Activated naive CD8-positive, alpha-beta T cell (primary cell): Measurements from ENCODE around the gene SERP2.
A peak's percentile ranks its signal among the peaks of the same experiment; 100 is the strongest.

Experiments
- H3K27ac Mint-ChIP-seq: one replicate; pipeline ENCODE4 v1.8.0; 2021; ENCODE audit warnings: mixed read lengths
- H3K27me3 Mint-ChIP-seq: one replicate; pipeline ENCODE4 v1.8.0; 2021; ENCODE audit warnings: mixed read lengths
- H3K36me3 Mint-ChIP-seq: one replicate; pipeline ENCODE4 v1.8.0; 2021; ENCODE audit warnings: mixed read lengths
- H3K4me1 Mint-ChIP-seq: one replicate; pipeline ENCODE4 v1.8.0; 2021; ENCODE audit warnings: low read depth, mixed read lengths
- H3K4me3 Mint-ChIP-seq: one replicate; pipeline ENCODE4 v1.8.0; 2021; ENCODE audit warnings: mild to moderate bottlenecking, mixed read lengths
- H3K9me3 Mint-ChIP-seq: one replicate; pipeline ENCODE4 v1.8.0; 2021; ENCODE audit warnings: low read depth, mixed read lengths

The SERP2 gene

DNA sequence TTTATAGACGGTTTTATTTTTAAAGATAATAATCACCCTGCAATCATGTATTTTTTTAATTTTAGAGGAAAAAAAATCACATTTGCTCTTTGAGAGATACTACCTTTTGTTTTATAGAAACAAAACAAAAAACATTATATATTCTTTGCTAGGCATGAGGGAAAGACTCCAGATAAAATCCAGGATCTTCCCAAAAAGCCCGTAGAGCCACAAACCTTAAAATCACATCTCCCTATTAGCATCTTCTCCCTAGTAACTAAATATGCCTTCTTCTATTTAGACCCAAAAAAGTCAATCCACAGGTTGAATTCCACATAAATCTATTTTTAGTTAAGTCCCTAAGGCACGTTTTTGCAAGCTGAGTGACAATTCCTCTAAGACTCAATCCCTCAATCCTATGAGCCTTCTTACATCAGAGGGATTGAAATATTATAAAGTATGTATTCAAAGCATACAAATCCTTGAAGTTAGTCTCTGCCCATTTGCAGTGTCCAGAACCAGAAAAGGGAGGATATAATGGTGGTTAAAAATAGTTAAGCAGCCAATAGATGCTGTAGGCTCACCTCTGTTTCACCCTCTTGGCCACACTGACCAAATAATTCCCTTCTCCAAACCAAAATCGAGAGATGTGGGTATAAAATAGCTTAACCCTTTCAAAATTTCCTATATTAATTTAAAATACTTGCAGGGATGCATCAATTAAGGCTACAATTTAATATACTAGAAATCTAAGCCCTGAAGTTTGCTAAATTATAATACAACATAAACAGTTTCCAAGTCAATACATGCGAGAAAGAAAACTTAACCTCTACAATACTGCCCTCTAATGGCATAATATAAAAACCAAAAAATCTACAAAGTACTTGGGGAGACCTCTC lies 64.0 kb downstream of the SERP2 start:
- peak overlapping the region; percentile 86 for H3K4me3 Mint-ChIP-seq
- no peaks in the 10 kb centered on the region for H3K9me3 Mint-ChIP-seq
- no peaks in the 10 kb centered on the region for H3K36me3 Mint-ChIP-seq
- H3K27ac Mint-ChIP-seq: no peak overlapping the region
- H3K27me3 Mint-ChIP-seq: no peaks in the 10 kb centered on the region
- peaks cover 28% of the 10 kb centered on the region for H3K4me1 Mint-ChIP-seq

GRCh38 chr13:44438234-44438579 lies 64.6 kb downstream of the SERP2 start:
- H3K27me3 Mint-ChIP-seq: no peaks in the 10 kb centered on the region
- no peaks in the 10 kb centered on the region for H3K36me3 Mint-ChIP-seq
- no peaks in the 10 kb centered on the region for H3K9me3 Mint-ChIP-seq
- H3K4me1 Mint-ChIP-seq: peaks cover 28% of the 10 kb centered on the region
- H3K4me3 Mint-ChIP-seq: no peak overlapping the region
- no peak overlapping the region for H3K27ac Mint-ChIP-seq

GRCh38 chr13:44439452-44440024 lies 65.9 kb downstream of the SERP2 start:
- Mint-ChIP-seq H3K27me3 (no peaks in the 10 kb centered on the region), H3K9me3 (no peaks in the 10 kb centered on the region), H3K27ac (no peak overlapping the region), H3K4me1 (peaks cover 26% of the 10 kb centered on the region), H3K4me3 (no peak overlapping the region), H3K36me3 (no peaks in the 10 kb centered on the region)

DNA sequence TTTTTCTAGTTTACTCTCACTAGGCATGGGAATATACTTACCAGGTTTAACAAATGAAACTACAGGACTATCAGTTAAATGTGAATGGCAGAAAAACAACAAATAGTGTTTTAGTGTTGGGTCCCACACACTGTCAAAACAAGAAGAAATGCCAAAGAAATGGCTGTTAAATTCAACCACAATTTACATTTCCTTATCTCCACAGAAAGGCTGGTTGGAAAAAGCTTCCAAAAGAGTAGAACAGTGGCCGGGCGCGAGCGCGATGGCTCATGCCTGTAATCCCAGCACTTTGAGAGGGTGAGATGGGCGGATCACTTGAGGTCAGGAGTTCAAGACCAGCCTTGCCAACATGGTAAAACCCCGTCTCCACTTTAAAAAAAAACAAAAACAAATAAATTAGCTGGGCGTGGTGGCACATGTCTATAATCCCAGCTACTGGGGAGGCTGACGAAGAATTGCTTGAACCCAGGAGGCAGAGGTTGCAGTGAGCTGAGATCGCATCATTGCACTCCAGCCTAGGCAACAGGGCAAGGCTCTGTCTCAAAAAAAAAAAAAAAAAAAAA lies 66.5 kb downstream of the SERP2 start:
- Mint-ChIP-seq H3K4me3 (no peak overlapping the region), H3K27ac (no peak overlapping the region), H3K36me3 (no peaks in the 10 kb centered on the region), H3K27me3 (no peaks in the 10 kb centered on the region), H3K9me3 (no peaks in the 10 kb centered on the region), H3K4me1 (peaks cover 23% of the 10 kb centered on the region)
